Right forelimb (tissue), 1 donor: ENCODE measurements around the gene CFB.
"Not testable (repeated sequence)": the region's sequence is repeated elsewhere in the genome, so short reads cannot be mapped to it uniquely, and the experiment has no call there.

Experiments
- DNase-seq: peaks from one replicate; pipeline ENCODE4 v3.0.0-alpha.2; 2018

CFB gene

DNA sequence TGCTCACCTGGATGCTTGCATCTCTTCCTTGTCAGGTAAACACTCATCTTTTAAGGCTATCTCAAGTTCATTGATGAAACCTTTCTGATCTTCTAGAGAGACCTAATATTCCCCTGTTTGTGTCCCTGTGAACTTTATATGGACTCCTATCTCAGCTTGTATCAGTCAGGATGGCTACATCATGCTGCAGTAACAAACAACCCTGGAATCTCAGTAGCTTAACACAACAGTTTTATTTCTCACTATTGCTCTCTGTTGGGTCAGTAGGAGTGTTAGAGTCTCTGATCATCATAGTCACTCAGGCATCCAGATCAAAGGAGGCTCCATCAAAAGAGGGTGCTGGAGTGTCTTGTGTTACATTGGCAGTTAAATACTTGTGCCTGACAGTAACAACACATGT, 30.5 kb upstream of the CFB start:
- DNase-seq: no peak

GRCh38 chr6:31915756-31916155, 30.1 kb upstream of the CFB start:
- no peak for DNase-seq

DNA sequence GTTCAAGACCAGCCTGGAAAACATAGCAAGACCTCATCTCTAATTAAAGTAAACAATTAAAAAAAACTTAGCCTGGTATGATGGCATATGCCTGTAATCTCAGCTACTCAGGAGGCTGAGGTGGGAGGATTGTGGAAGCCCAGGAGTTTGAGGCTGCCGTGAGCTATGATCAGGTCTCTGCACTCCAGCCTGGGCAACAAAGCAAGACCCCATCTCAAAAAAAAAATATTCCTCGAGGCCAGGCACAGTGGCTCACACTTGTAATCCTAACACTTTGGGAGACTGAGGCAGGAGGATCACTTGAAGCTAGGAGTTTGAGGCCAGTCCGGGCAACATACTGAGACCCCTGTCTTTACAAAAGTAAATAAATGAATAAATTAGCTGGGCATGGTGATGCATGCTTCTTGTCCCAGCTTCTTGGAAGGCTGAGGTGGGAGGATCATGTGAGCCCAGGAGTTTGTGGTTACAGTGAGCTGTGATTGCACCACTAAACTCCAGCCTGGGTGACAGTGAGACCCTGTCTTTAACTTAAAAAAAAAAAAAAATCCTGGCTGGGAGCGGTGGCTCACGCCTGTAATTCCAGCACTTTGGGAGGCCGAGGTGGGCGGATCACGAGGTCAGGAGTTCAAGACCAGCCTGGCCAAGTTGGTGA, 27.7 kb upstream of the CFB start:
- no peak for DNase-seq

DNA sequence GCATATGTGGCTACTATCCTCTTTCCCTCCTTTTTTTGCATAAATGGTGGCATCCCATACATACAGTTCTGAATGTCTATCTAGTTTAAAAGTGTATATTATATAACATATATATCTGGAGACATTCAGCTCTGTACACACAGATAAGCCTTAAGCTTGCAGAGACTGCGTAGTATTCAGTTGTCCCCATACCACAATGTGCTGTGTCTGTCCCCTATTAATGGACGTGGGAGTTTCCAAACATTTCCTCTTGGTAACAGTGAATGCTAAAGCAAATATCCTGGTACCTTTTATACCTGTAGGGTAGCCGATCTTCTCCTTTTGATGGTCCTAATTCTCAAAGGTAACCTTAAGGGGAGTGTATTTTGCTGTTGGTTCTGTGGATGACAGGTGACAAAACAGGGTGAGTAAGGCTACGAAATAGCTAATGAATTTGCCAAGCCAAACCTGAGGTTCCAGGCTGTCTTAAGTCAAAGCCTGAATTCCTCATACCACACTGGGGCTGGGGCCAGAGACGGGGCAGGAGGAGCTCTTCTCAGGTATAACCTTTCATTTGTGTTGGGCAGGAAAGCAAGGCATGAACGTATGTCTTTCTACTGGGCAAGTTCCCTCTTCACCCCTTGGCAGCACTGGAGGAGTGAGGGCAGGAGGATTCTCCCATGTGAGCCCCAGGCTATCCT, 26.1 kb upstream of the CFB start:
- no peak for DNase-seq

GRCh38 chr6:31920811-31921210, 25.1 kb upstream of the CFB start:
- DNase-seq: no peak

GRCh38 chr6:31922942-31923341, 23.0 kb upstream of the CFB start:
- no peak for DNase-seq

DNA sequence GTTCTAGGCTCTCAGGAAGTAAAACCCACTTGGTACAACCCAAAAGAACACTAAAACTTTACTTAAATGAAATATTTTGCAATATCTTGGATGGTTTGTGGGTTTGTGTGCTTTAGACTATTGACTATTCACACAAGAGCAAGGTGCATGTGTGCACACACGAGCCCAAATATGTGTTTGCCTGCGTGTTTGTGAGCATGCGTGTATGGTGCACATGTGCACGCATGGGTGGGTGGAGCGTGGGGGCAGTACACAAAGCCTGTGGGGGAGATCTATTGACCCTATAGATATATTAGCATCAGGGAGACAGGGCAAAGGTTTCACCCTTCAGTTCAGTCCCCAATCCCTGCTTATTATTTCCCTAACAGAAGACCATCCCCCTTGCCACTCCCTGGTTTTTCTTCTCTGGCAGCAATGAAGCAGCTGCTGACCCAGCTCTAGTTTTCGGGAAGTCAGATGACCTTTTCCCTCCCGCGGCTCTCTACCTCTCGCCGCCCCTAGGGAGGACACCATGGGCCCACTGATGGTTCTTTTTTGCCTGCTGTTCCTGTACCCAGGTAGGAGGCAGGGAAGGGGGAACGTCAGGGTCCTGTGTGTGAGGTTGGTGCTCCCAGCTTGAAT, 18.5 kb upstream of the CFB start, which contains the start of gene C2:
TSS of gene C2 (plus strand) at position 476 of the 621 bp plus-strand sequence. CDS start at position 512, 36 bp downstream.
- DNase-seq: no peak

- DNase-seq: no peak
These were observed 17.8 kb upstream of the CFB start for GRCh38 chr6:31927863-31928671.

GRCh38 chr6:31928672-31928939, 17.3 kb upstream of the CFB start:
- no peak for DNase-seq

GRCh38 chr6:31930962-31931361, 14.9 kb upstream of the CFB start:
- DNase-seq: no peak

DNA sequence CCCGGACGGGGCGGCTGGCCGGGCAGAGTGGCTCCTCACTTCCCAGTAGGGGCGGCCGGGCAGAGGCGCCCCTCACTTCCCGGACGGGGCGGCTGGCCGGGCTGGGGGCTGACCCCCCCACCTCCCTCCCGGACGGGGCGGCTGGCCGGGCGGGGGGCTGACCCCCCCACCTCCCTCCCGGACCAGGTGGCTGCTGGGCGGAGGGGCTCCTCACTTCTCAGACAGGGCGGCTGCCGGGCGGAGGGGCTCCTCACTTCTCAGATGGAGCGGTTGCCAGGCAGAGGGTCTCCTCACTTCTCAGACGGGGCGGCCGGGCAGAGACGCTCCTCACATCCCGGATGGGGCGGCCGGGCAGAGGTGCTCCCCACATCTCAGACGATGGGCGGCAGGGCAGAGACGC, 13.8 kb upstream of the CFB start:
- not testable (repeated sequence) for DNase-seq

GRCh38 chr6:31933537-31933936, 12.4 kb upstream of the CFB start:
- DNase-seq: no peak

- DNase-seq: no peak
These were observed 10.9 kb upstream of the CFB start for GRCh38 chr6:31935021-31935420.

DNA sequence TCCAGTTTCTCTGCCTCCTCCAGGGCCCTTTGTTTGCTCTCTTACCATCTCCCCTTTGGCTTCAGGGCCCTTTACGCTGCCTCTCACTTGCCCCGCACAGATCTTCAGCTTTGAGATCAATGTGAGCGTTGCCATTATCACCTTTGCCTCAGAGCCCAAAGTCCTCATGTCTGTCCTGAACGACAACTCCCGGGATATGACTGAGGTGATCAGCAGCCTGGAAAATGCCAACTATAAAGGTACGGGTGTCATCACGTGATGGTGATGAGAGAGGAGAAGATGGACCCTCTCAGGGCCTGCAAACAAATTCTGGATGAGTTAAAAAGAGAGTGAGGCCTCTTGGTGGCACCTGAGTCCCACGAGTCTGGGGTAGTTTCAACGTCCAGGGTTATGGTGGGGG, 10.1 kb upstream of the CFB start:
- DNase-seq: no peak

DNA sequence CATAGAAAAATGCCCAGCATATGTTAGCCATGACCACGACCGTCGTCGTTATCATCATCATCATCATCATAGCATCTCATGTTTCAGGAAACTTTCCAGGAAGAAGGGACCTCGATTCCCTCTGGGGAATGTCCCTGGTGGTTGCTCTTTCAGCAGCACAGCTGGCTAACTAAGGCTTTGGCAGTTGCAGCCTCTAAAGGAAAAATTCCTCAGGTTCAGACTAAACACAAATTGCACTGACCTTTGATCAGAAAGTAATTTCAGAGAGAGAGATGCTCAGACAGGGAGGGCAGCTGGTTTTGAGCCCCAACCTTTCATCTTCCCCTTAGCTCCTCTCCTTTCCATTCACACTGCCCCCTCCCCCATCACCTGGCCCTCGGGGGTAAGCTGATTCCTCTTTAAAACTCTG, 5.6 kb upstream of the CFB start:
- DNase-seq: no peak

DNA sequence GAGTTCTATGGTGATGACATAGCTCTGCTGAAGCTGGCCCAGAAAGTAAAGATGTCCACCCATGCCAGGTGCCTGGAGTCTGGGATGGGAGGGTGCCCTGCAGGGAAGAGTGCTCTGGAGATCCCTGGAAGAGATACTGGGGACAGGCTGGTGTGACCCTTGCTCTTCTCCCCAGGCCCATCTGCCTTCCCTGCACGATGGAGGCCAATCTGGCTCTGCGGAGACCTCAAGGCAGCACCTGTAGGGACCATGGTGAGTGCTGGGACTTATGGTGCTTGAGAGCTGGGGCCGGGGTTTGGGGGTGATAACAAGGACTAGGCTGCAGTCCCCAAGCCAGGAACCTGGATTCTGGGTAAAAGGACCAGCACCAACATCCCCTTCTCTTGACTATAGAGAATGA, 2.2 kb upstream of the CFB start:
- no peak for DNase-seq

DNA sequence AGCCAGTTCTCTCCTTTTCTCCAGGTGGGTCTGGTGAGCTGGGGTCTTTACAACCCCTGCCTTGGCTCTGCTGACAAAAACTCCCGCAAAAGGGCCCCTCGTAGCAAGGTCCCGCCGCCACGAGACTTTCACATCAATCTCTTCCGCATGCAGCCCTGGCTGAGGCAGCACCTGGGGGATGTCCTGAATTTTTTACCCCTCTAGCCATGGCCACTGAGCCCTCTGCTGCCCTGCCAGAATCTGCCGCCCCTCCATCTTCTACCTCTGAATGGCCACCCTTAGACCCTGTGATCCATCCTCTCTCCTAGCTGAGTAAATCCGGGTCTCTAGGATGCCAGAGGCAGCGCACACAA, 765 bp upstream of the CFB start:
- DNase-seq: no peak

DNA sequence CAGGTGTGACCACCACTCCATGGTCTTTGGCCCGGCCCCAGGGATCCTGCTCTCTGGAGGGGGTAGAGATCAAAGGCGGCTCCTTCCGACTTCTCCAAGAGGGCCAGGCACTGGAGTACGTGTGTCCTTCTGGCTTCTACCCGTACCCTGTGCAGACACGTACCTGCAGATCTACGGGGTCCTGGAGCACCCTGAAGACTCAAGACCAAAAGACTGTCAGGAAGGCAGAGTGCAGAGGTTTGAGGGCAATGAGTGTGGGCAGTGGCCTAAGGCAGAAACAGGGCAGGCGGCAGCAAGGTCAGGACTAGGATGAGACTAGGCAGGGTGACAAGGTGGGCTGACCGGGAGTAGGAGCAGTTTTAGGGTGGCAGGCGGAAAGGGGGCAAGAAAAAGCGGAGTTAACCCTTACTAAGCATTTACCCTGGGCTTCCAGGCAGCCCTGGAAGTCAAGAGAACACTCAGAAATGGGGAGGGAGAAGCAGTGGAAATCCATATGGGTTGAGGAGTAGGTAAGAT, 533 bp downstream of the CFB start:
- no peak for DNase-seq

DNA sequence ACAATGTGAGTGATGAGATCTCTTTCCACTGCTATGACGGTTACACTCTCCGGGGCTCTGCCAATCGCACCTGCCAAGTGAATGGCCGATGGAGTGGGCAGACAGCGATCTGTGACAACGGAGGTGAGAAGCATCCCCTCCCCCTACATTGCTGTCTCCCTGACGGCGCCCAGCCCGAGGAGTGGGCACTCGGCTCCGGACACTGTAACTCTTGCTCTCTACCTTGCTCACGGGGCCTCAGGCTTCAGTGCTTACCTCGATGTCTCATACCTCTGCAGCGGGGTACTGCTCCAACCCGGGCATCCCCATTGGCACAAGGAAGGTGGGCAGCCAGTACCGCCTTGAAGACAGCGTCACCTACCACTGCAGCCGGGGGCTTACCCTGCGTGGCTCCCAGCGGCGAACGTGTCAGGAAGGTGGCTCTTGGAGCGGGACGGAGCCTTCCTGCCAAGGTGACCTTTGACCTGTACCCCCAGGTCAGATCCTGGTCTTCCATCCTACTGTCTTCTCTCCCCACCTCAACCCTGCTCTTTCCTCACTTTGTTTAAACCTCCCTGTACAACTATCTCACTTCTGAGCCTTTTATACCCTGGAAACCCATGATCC, 1.3 kb downstream of the CFB start:
- no peak for DNase-seq

DNA sequence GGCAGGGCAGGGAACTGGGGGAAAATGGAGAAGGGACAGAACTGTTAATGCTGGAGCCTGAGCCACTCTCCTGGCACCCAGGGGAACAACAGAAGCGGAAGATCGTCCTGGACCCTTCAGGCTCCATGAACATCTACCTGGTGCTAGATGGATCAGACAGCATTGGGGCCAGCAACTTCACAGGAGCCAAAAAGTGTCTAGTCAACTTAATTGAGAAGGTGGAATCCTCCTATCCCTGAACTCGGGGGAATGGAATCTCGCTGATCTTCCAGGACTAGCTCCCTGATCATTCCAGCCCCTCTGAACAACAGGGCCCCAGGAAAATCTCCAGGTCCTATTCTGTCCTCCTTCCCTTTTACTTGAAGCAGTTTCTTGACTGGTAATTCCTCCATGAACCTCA, 2.0 kb downstream of the CFB start:
- DNase-seq: no peak

DNA sequence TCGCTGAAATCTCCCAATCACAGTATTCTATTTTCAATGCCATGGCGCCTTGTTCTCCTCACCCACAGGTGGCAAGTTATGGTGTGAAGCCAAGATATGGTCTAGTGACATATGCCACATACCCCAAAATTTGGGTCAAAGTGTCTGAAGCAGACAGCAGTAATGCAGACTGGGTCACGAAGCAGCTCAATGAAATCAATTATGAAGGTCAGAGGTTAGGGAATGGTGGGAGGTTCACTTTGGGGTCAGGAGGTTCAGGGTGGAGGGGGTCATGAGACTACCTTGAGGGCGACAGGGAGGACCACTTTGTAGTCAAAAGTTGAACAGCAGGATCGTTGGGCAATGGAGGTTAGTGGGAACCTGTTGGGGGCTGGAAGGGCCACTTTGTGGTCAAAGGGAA, 2.4 kb downstream of the CFB start:
- no peak for DNase-seq

DNA sequence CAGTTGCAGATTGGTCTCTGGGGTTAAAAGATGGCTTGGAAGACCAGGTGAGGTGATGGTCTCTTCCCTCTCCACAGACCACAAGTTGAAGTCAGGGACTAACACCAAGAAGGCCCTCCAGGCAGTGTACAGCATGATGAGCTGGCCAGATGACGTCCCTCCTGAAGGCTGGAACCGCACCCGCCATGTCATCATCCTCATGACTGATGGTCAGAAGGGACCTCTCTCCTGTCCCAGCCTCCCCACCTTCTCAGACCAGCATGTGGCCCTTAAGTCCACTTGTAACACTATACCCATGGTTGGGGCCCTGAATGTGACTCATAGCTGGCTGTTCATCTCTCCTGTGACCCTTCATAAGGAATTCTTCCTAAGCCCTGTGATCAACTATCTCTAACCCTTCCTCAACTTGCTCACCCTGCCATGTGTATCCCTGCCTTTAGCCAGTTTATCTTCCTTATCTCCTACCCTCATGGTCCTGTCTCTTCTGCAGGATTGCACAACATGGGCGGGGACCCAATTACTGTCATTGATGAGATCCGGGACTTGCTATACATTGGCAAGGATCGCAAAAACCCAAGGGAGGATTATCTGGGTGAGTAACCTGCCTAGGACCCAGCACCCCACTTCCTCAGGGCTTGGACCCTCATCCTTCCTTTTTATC, 3.0 kb downstream of the CFB start:
- DNase-seq: no peak
